Measurements from ENCODE around the gene LRRK1.

Gene LRRK1

GRCh38 chr15:100942656-100943425, 23.7 kb downstream of the LRRK1 start:
- Histone ChIP-seq H3K9ac (ENCODE audit: low read depth, low read length) (no peak overlapping the region), H3K4me3 (ENCODE audit: low read length) (no peak overlapping the region), H3K36me3 (ENCODE audit: insufficient read depth, low read depth, low read length) (no peaks in the 10 kb centered on the region), H3K27ac (ENCODE audit: low read length) (no peak overlapping the region), H3K9me3 (ENCODE audit: insufficient read depth, low read depth, low read length) (no peaks in the 10 kb centered on the region), H3K27me3 (ENCODE audit: insufficient read depth, low read length) (no peaks in the 10 kb centered on the region), H3K4me1 (ENCODE audit: insufficient read depth, low read length) (peaks cover 4% of the 10 kb centered on the region)

- Histone ChIP-seq H3K4me3 (ENCODE audit: low read length) (no peak overlapping the region), H3K36me3 (ENCODE audit: insufficient read depth, low read depth, low read length) (no peaks in the 10 kb centered on the region), H3K27me3 (ENCODE audit: insufficient read depth, low read length) (no peaks in the 10 kb centered on the region), H3K9me3 (ENCODE audit: insufficient read depth, low read depth, low read length) (no peaks in the 10 kb centered on the region), H3K4me1 (ENCODE audit: insufficient read depth, low read length) (peaks cover 11% of the 10 kb centered on the region), H3K27ac (ENCODE audit: low read length) (no peak overlapping the region), H3K9ac (ENCODE audit: low read depth, low read length) (no peak overlapping the region)
Observed at GRCh38 chr15:100944244-100944895, 25.2 kb downstream of the LRRK1 start.

- H3K27me3 ChIP-seq (ENCODE audit: insufficient read depth, low read length): no peaks in the 10 kb centered on the region
- H3K27ac ChIP-seq (ENCODE audit: low read length): no peak overlapping the region
- H3K4me3 ChIP-seq (ENCODE audit: low read length): no peak overlapping the region
- no peaks in the 10 kb centered on the region for H3K9me3 ChIP-seq (ENCODE audit: insufficient read depth, low read depth, low read length)
- no peak overlapping the region for H3K9ac ChIP-seq (ENCODE audit: low read depth, low read length)
- peaks cover 11% of the 10 kb centered on the region for H3K4me1 ChIP-seq (ENCODE audit: insufficient read depth, low read length)
- no peaks in the 10 kb centered on the region for H3K36me3 ChIP-seq (ENCODE audit: insufficient read depth, low read depth, low read length)
Observed at GRCh38 chr15:100944986-100945385, 25.8 kb downstream of the LRRK1 start.

GRCh38 chr15:100947760-100948429, 28.7 kb downstream of the LRRK1 start:
- H3K36me3 ChIP-seq (ENCODE audit: insufficient read depth, low read depth, low read length): no peaks in the 10 kb centered on the region
- peaks cover 11% of the 10 kb centered on the region for H3K4me1 ChIP-seq (ENCODE audit: insufficient read depth, low read length)
- H3K27me3 ChIP-seq (ENCODE audit: insufficient read depth, low read length): no peaks in the 10 kb centered on the region
- no peak overlapping the region for H3K4me3 ChIP-seq (ENCODE audit: low read length)
- no peak overlapping the region for H3K9ac ChIP-seq (ENCODE audit: low read depth, low read length)
- no peak overlapping the region for H3K27ac ChIP-seq (ENCODE audit: low read length)
- no peaks in the 10 kb centered on the region for H3K9me3 ChIP-seq (ENCODE audit: insufficient read depth, low read depth, low read length)

- H3K4me1 ChIP-seq (ENCODE audit: insufficient read depth, low read length): peaks cover 11% of the 10 kb centered on the region
- no peak overlapping the region for H3K4me3 ChIP-seq (ENCODE audit: low read length)
- H3K9me3 ChIP-seq (ENCODE audit: insufficient read depth, low read depth, low read length): no peaks in the 10 kb centered on the region
- H3K27ac ChIP-seq (ENCODE audit: low read length): no peak overlapping the region
- no peak overlapping the region for H3K9ac ChIP-seq (ENCODE audit: low read depth, low read length)
- no peaks in the 10 kb centered on the region for H3K27me3 ChIP-seq (ENCODE audit: insufficient read depth, low read length)
- no peaks in the 10 kb centered on the region for H3K36me3 ChIP-seq (ENCODE audit: insufficient read depth, low read depth, low read length)
Observed at GRCh38 chr15:100948430-100948762, 29.2 kb downstream of the LRRK1 start.

GRCh38 chr15:100949691-100950090, 30.5 kb downstream of the LRRK1 start:
- no peaks in the 10 kb centered on the region for H3K9me3 ChIP-seq (ENCODE audit: insufficient read depth, low read depth, low read length)
- H3K27me3 ChIP-seq (ENCODE audit: insufficient read depth, low read length): no peaks in the 10 kb centered on the region
- no peak overlapping the region for H3K27ac ChIP-seq (ENCODE audit: low read length)
- no peak overlapping the region for H3K4me3 ChIP-seq (ENCODE audit: low read length)
- no peaks in the 10 kb centered on the region for H3K36me3 ChIP-seq (ENCODE audit: insufficient read depth, low read depth, low read length)
- peaks cover 11% of the 10 kb centered on the region for H3K4me1 ChIP-seq (ENCODE audit: insufficient read depth, low read length)
- H3K9ac ChIP-seq (ENCODE audit: low read depth, low read length): no peak overlapping the region

- Histone ChIP-seq H3K9me3 (ENCODE audit: insufficient read depth, low read depth, low read length) (no peaks in the 10 kb centered on the region), H3K27me3 (ENCODE audit: insufficient read depth, low read length) (no peaks in the 10 kb centered on the region), H3K4me1 (ENCODE audit: insufficient read depth, low read length) (peaks cover 11% of the 10 kb centered on the region), H3K9ac (ENCODE audit: low read depth, low read length) (no peak overlapping the region), H3K4me3 (ENCODE audit: low read length) (no peak overlapping the region), H3K36me3 (ENCODE audit: insufficient read depth, low read depth, low read length) (no peaks in the 10 kb centered on the region), H3K27ac (ENCODE audit: low read length) (no peak overlapping the region)
Observed at GRCh38 chr15:100951965-100952364, 32.8 kb downstream of the LRRK1 start.

- Histone ChIP-seq H3K4me1 (ENCODE audit: insufficient read depth, low read length) (peaks cover 9% of the 10 kb centered on the region), H3K9me3 (ENCODE audit: insufficient read depth, low read depth, low read length) (no peaks in the 10 kb centered on the region), H3K27me3 (ENCODE audit: insufficient read depth, low read length) (no peaks in the 10 kb centered on the region), H3K27ac (ENCODE audit: low read length) (no peak overlapping the region), H3K36me3 (ENCODE audit: insufficient read depth, low read depth, low read length) (no peaks in the 10 kb centered on the region), H3K9ac (ENCODE audit: low read depth, low read length) (no peak overlapping the region), H3K4me3 (ENCODE audit: low read length) (no peak overlapping the region)
Observed at GRCh38 chr15:100952566-100952965, 33.4 kb downstream of the LRRK1 start.

- H3K36me3 ChIP-seq (ENCODE audit: insufficient read depth, low read depth, low read length): no peaks in the 10 kb centered on the region
- H3K27ac ChIP-seq (ENCODE audit: low read length): no peak overlapping the region
- no peaks in the 10 kb centered on the region for H3K9me3 ChIP-seq (ENCODE audit: insufficient read depth, low read depth, low read length)
- H3K9ac ChIP-seq (ENCODE audit: low read depth, low read length): no peak overlapping the region
- no peaks in the 10 kb centered on the region for H3K4me1 ChIP-seq (ENCODE audit: insufficient read depth, low read length)
- H3K27me3 ChIP-seq (ENCODE audit: insufficient read depth, low read length): no peaks in the 10 kb centered on the region
- no peak overlapping the region for H3K4me3 ChIP-seq (ENCODE audit: low read length)
Observed at GRCh38 chr15:100958326-100959065, 39.3 kb downstream of the LRRK1 start.

- Histone ChIP-seq H3K27ac (ENCODE audit: low read length) (no peak overlapping the region), H3K9me3 (ENCODE audit: insufficient read depth, low read depth, low read length) (no peaks in the 10 kb centered on the region), H3K36me3 (ENCODE audit: insufficient read depth, low read depth, low read length) (no peaks in the 10 kb centered on the region), H3K4me1 (ENCODE audit: insufficient read depth, low read length) (no peaks in the 10 kb centered on the region), H3K27me3 (ENCODE audit: insufficient read depth, low read length) (no peaks in the 10 kb centered on the region), H3K9ac (ENCODE audit: low read depth, low read length) (no peak overlapping the region), H3K4me3 (ENCODE audit: low read length) (no peak overlapping the region)
Observed at GRCh38 chr15:100959066-100960050, 40.2 kb downstream of the LRRK1 start.

GRCh38 chr15:100966997-100967396, 47.8 kb downstream of the LRRK1 start:
- peaks cover 3% of the 10 kb centered on the region; the same call in 1 of the 2 replicates for H3K9me3 ChIP-seq (ENCODE audit: insufficient read depth, low read depth, low read length)
- H3K27ac ChIP-seq (ENCODE audit: low read length): no peak overlapping the region
- H3K36me3 ChIP-seq (ENCODE audit: insufficient read depth, low read depth, low read length): no peaks in the 10 kb centered on the region
- no peak overlapping the region for H3K9ac ChIP-seq (ENCODE audit: low read depth, low read length)
- H3K4me1 ChIP-seq (ENCODE audit: insufficient read depth, low read length): no peaks in the 10 kb centered on the region
- peaks cover 12% of the 10 kb centered on the region for H3K27me3 ChIP-seq (ENCODE audit: insufficient read depth, low read length)
- H3K4me3 ChIP-seq (ENCODE audit: low read length): no peak overlapping the region
